ENCODE results near the gene H2BK1. TPM values are rescaled to one million over a fixed set of nuclear protein-coding genes. Genes with fewer than 3 reads are reported as not detected.

The H2BK1 gene
- total and polyA plus RNA-seq, 2 of the 13 experiments (the other 11 are each of a cell fraction or from before 2014, with no cell fraction given), result not detected

GRCh38 chr7:151173386-151174245 is 36.7 kb downstream of the H2BK1 start (continued):
- TF ChIP-seq ZNF512 (CRISPR knock-in tag; IDR thresholded peaks at IDR 0.05), result no peak
- TF ChIP-seq JUND (CRISPR knock-in tag; IDR thresholded peaks at IDR 0.05), result no peak
- TF ChIP-seq ZNF720 (CRISPR knock-in tag; IDR thresholded peaks at IDR 0.05), result no peak
- TF ChIP-seq SAFB2 (CRISPR knock-in tag; IDR thresholded peaks at IDR 0.05; ENCODE audit: borderline replicate concordance, low read depth), result no peak
- no peak for TF ChIP-seq GZF1 (CRISPR knock-in tag; IDR thresholded peaks at IDR 0.05)
- TF ChIP-seq ZNF75D (CRISPR knock-in tag; IDR thresholded peaks at IDR 0.05; ENCODE audit: borderline replicate concordance), result no peak
- TF ChIP-seq TP53 (CRISPR knock-in tag; conservative IDR thresholded peaks at IDR 0.05), result no peak

GRCh38 chr7:151172273-151173141 is 37.8 kb downstream of the H2BK1 start:
- H3K9ac ChIP-seq (ENCODE audit: insufficient read depth, low read depth, low read length), result no peak overlapping the region
- FAIRE-seq, result peak; percentile 71
- ChIA-PET POLR2A (no interaction called here), CTCF (ENCODE audit: low intra/inter-chr PET ratio, low total read pairs) (interaction anchor here (0.8 to 2.7 kb wide), 3 partner anchors 22 to 131 kb away, joined by 3 to 67 read pairs (median 8); no protein-coding TSS in a partner anchor)
- in situ Hi-C loops (cut with HindIII; ENCODE audit: extremely low pct_ligation_motif_present, low pct_unique_long_range_greater_than_20kb), result no loop called here
- no peaks in the 10 kb centered on the region for H3K9me3 ChIP-seq (ENCODE audit: low read length)
- DNase-seq (ENCODE audit: low spot score), result peak; percentile 53
- no TSS peak for BruUV-seq (replicated peaks)
- no peaks in the 10 kb centered on the region for H3K36me3 ChIP-seq (replicated peaks in 1 of 2; ENCODE audit: control insufficient read depth in 1 of 2, insufficient read depth in 2 of 2, low read length in 2 of 2)
- intact Hi-C loops (cut with micrococcal nuclease; ENCODE audit: unreplicated experiment), result loop anchor here (10.0 kb wide), 1 partner anchor 132 kb away; no protein-coding TSS in a partner anchor
- H3K79me2 ChIP-seq (ENCODE audit: insufficient read depth, low read length), result no peaks in the 10 kb centered on the region
- no peak overlapping the region for H3K27ac ChIP-seq (ENCODE audit: extremely low read length, insufficient read depth, low read length)
- H4K20me1 ChIP-seq (ENCODE audit: insufficient read depth, low read length), result no peaks in the 10 kb centered on the region
- H3K27me3 ChIP-seq (ENCODE audit: control insufficient read depth in 1 of 2, insufficient read depth in 2 of 2, low read length in 2 of 2), result peaks cover 2 to 45% of the 10 kb centered on the region in 2 experiments; a peak in 4 of 5 replicates
- H2AFZ ChIP-seq (ENCODE audit: low read length), result no peak overlapping the region
- ATAC-seq, result peak; percentile 69
- H3K4me2 ChIP-seq (ENCODE audit: low read depth, low read length), result no peak overlapping the region
- H3K4me1 ChIP-seq (ENCODE audit: insufficient read depth, low read length), result no peaks in the 10 kb centered on the region
- H3K4me3 ChIP-seq (replicated peaks in 1 of 3; ENCODE audit: insufficient read depth in 1 of 3, low read depth in 2 of 3, low read length in 3 of 3), result no peak overlapping the region
- 31% methylated on average over 29 of the region's 42 CpGs for WGBS (ENCODE audit: low lambda C conversion rate)
- TF ChIP-seq MYC (CRISPR knock-in tag; IDR thresholded peaks at IDR 0.05; ENCODE audit: borderline replicate concordance) (0 out of 2 replicates have a peak, but pooled peaks have one; percentile 25), HOXA5 (CRISPR knock-in tag; IDR thresholded peaks at IDR 0.05) (peak; percentile 36; the same call in 1 of the 2 replicates), ZNF737 (CRISPR knock-in tag; IDR thresholded peaks at IDR 0.05; ENCODE audit: borderline replicate concordance) (no peak), ISL2 (CRISPR knock-in tag; IDR thresholded peaks at IDR 0.05) (no peak), IRF2 (CRISPR knock-in tag; IDR thresholded peaks at IDR 0.05) (peak; percentile 77; the same call in 1 of the 2 replicates), NONO (IDR thresholded peaks at IDR 0.05) (no peak), NONO (CRISPR knock-in tag; conservative IDR thresholded peaks at IDR 0.05) (peak; percentile 75), SYNCRIP (IDR thresholded peaks at IDR 0.05; ENCODE audit: insufficient read depth, low read depth, low read length) (no peak), STAG1 (CRISPR knock-in tag; IDR thresholded peaks at IDR 0.05) (peak; percentile 89)
